Measurements from ENCODE around the gene CDC42EP1. TPM values are rescaled to one million over a fixed set of nuclear protein-coding genes. Genes with fewer than 3 reads are reported as not detected.
A peak's percentile ranks its signal among the peaks of the same experiment; 100 is the strongest.

The CDC42EP1 gene
- total and polyA plus RNA-seq, 12 donors = 10.6 to 48.3 (median 16.2) TPM

- 79 to 84% methylated on average over 23 of the region's 23 CpGs for WGBS, 2 donors
- H3K36me3 ChIP-seq = peaks cover 0 to 18% (median 0%) of the 10 kb centered on the region in 9 donors
- peaks cover 2 to 65% (median 27%) of the 10 kb centered on the region in 9 donors for H3K4me1 ChIP-seq
- H3K27ac ChIP-seq = no peak overlapping the region
- no peak for ATAC-seq
- no peak for TF ChIP-seq CTCF (IDR thresholded peaks at IDR 0.05)
- no peak for DNase-seq
- peaks cover 9 to 33% (median 12%) of the 10 kb centered on the region in 7 donors for H3K27me3 ChIP-seq
- no peak overlapping the region for H3K4me3 ChIP-seq
- H3K9me3 ChIP-seq = peaks cover 0 to 6% (median 0%) of the 10 kb centered on the region in 11 donors
- intact Hi-C loops (cut with DNase I) = no loop called here
Measured at GRCh38 chr22:37515901-37516300, 44.4 kb upstream of the CDC42EP1 start.

GRCh38 chr22:37516456-37516855 is 43.8 kb upstream of the CDC42EP1 start:
- Histone ChIP-seq H3K9me3 (peaks cover 0 to 6% (median 0%) of the 10 kb centered on the region in 11 donors), H3K4me1 (peaks cover 2 to 67% (median 31%) of the 10 kb centered on the region in 9 donors), H3K4me3 (peak overlapping the region in 1 of 10 donors; percentile 84), H3K27ac (no peak overlapping the region), H3K36me3 (peaks cover 0 to 18% (median 0%) of the 10 kb centered on the region in 9 donors), H3K27me3 (peaks cover 9 to 39% (median 12%) of the 10 kb centered on the region in 7 donors)
- ATAC-seq (no peak), DNase-seq (no peak)
- no peak for TF ChIP-seq CTCF (IDR thresholded peaks at IDR 0.05)
- WGBS, 2 donors = 94 to 97% methylated on average over 1 of the region's 1 CpG
- intact Hi-C loops (cut with DNase I) = no loop called here

GRCh38 chr22:37517826-37518450 is 42.3 kb upstream of the CDC42EP1 start:
- no peak for DNase-seq
- 71 to 74% methylated on average over 15 of the region's 15 CpGs for WGBS, 2 donors
- peaks cover 0 to 6% (median 0%) of the 10 kb centered on the region in 11 donors for H3K9me3 ChIP-seq
- intact Hi-C loops (cut with DNase I) = no loop called here
- H3K27me3 ChIP-seq = peaks cover 9 to 42% (median 12%) of the 10 kb centered on the region in 7 donors
- peak in 1 of 8 donors; percentile 2 for ATAC-seq
- H3K4me3 ChIP-seq = peak overlapping the region; percentile 2 to 84 (median 74)
- H3K27ac ChIP-seq = peak overlapping the region; percentile 63 to 93 (median 88)
- TF ChIP-seq CTCF (IDR thresholded peaks at IDR 0.05) = no peak
- peaks cover 0 to 18% (median 0%) of the 10 kb centered on the region in 9 donors for H3K36me3 ChIP-seq
- H3K4me1 ChIP-seq = peaks cover 0 to 55% (median 20%) of the 10 kb centered on the region in 9 donors

GRCh38 chr22:37518509-37519267 is 41.6 kb upstream of the CDC42EP1 start:
- ATAC-seq (peak; percentile 6 to 42 (median 15)), DNase-seq (no peak)
- Histone ChIP-seq H3K36me3 (peaks cover 0 to 18% (median 0%) of the 10 kb centered on the region in 9 donors), H3K27me3 (peaks cover 9 to 42% (median 12%) of the 10 kb centered on the region in 7 donors), H3K4me1 (peaks cover 0 to 47% (median 20%) of the 10 kb centered on the region in 9 donors), H3K9me3 (peaks cover 0 to 6% (median 0%) of the 10 kb centered on the region in 11 donors), H3K4me3 (peak overlapping the region; percentile 2 to 84 (median 74)), H3K27ac (peak overlapping the region; percentile 63 to 93 (median 88))
- no peak for TF ChIP-seq CTCF (IDR thresholded peaks at IDR 0.05)
- WGBS, 2 donors = 11 to 16% methylated on average over 48 to 63 of the region's 63 CpGs
- intact Hi-C loops (cut with DNase I) = no loop called here

All from heart right ventricle (tissue), 16 donors.